Pancreas (tissue), 10 donors: ENCODE data around the gene B4GALNT3. TPM values are rescaled to one million over a fixed set of nuclear protein-coding genes. Genes with fewer than 3 reads are reported as not detected.

ENCODE experiments used
- ATAC-seq, 4 donors: fragments of 200-7000 bp; cut with Tn5 transposase; one replicate each; pipeline versions ENCODE4 v1.8.0 to v1.9.1; 2020; ENCODE audit warnings: mild to moderate bottlenecking in 4 of 4, moderate library complexity in 4 of 4
- DNase-seq, 6 donors: peaks; one replicate each; pipeline ENCODE4 v3.0.0-alpha.2; 2020
- FAIRE-seq: peaks from 2 replicates; lab custom pipeline; 2012; peaks lifted over from hg19 to GRCh38; lab: Jason Lieb, UNC
- H3K27ac ChIP-seq, 4 donors: fragments of 200-600 bp; sonication (generic); 1 replicate in 3 of 4; 2 replicates in 1 of 4; pipeline versions ENCODE4 v1.5.0 to v1.8.0; 2020
- H3K27me3 ChIP-seq, 4 donors: fragments of 200-600 bp; one replicate each; pipeline ENCODE4 v1.8.0; 2021
- H3K36me3 ChIP-seq, 3 donors: fragments of 200-600 bp; sonication (generic) in 1 of 3; one replicate each; pipeline versions ENCODE4 v1.5.0 to v1.8.0; 2020 to 2021
- H3K4me1 ChIP-seq, 3 donors: fragments of 200-600 bp; one replicate each; pipeline ENCODE4 v1.8.0; 2021
- H3K4me3 ChIP-seq, 4 donors: fragments of 200-600 bp; sonication (generic) in 2 of 4; one replicate each; pipeline versions ENCODE4 v1.5.0 to v1.8.0; 2020 to 2021
- H3K9me3 ChIP-seq, 4 donors: fragments of 200-600 bp; one replicate each; pipeline ENCODE4 v1.8.0; 2021
- WGBS, 2 donors: extraction: QIAGEN DNeasy Blood & Tissue Kit; methylation state at CpG; one replicate each; pipeline ENCODE4 v1.1.7; 2013; 5-methylcytosine and 5-hydroxymethylcytosine counted together
- intact Hi-C, 3 donors: fragments of 100-400 bp; cut with DNase I; formaldehyde crosslinking; loops; one replicate each; pipeline versions ENCODE4 v1.11.1 to v1.14.2; 2022
- polyA plus RNA-seq, 2 donors: library from polyadenylated mRNA; stranded (reverse); fragments of 200-250 nt; gene quantifications; one replicate each; pipeline ENCODE4 v1.2.3, GENCODE V29; 2013
- total RNA-seq, 6 donors: library from RNA; stranded (reverse); fragmentation: NEBNext Ultra II Directional in 4 of 6; extraction: Animal tissue kit (Norgen Biotek cat#: 25700) in 4 of 6; gene quantifications; one replicate each; pipeline versions ENCODE4 v1.2.1 to v1.2.4, GENCODE V29; 2021 to 2023
- TF ChIP-seq, protein P1 (sequence below), 4 donors: fragments of 200-600 bp; sonication (generic) in 3 of 4; IDR thresholded peaks; one replicate each; pipeline versions ENCODE4 v1.5.0 to v1.8.0; 2021; ENCODE audit warnings: antibody characterized with exemption in 4 of 4
- donor health status: healthy with polysubstance abuse.
- donor health status: DM: no; HTN: no; CAD: no; lungs with moderate emphysema.
- donor health status: DM: no; HTN: no; CAD: no.
- donor health status: control.
- donor health status: control.
- donor health status: Bipolar disorder and iron deficiency.
- donor health status: DM: yes; HTN: yes; CAD: no.
- donor health status: DM: no; HTN: no; CAD: no.
- donor health status: DM: no; HTN: no; CAD: no.
- donor health status: DM: yes; HTN: yes; CAD: no.

Gene B4GALNT3
- total and polyA plus RNA-seq, 8 donors: 3.8 to 19.5 (median 7.7) TPM

DNA sequence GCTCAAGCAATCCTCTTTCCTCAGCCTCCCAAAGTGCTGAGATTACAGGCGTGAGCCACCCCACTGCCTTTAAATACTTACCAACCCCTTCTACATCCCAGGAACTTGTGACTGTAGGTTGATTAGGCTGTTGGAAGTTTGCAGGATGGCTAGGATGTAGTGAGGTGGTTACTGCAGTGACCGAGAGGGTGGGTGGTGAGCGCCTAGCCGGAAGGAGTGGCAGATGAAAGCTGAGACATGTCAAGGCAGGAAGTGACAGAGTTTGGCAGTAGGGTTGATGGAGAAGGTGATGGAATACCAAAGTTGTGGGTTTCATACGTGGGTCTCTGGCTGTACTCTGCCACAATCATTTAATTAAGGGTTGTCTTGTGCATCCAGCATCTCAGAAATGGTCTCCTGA is 13.5 kb downstream of the B4GALNT3 start:
- ATAC-seq: no peak

DNA sequence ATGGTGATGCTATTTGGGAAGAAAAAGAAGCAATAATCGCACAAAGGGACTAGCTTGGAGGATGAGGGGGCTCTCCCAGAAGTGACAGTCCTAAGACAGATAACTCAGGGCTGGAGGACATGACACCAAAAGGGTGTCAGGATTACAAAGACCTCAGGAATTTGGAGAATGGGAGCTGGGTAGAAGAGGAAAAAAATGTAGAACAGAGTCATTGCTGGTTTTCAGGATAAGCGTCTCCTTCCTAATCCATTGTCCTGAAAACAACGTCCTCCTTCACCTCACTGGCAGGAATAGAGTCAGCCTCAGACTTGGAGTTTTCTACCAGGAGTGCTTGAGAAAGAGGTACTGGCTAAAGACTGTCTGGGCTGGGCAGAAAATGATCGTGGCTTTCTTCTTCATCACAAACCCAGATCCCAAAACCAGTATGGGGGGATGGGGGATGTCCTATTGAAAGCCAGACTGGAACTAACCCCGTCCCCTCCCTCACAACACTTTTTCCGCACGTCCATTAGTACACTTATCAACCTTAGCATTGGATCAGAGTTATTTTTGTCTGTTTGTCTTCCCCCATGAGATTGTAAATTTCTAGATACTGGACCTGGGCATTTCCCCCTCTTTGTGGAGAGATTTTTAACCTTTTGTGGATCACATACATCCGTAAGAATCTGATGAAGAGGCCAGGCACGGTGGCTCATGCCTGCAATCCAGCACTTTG is 14.3 kb downstream of the B4GALNT3 start:
- Histone ChIP-seq H3K27ac (no peak overlapping the region), H3K27me3 (no peaks in the 10 kb centered on the region), H3K4me1 (no peaks in the 10 kb centered on the region), H3K9me3 (no peaks in the 10 kb centered on the region), H3K36me3 (no peaks in the 10 kb centered on the region), H3K4me3 (no peak overlapping the region)
- intact Hi-C loops: no loop called here
- DNase-seq (no peak), FAIRE-seq (no peak), ATAC-seq (no peak)
- WGBS, 2 donors: 54 to 56% methylated on average over 9 of the region's 9 CpGs
- TF ChIP-seq, protein P1, sequence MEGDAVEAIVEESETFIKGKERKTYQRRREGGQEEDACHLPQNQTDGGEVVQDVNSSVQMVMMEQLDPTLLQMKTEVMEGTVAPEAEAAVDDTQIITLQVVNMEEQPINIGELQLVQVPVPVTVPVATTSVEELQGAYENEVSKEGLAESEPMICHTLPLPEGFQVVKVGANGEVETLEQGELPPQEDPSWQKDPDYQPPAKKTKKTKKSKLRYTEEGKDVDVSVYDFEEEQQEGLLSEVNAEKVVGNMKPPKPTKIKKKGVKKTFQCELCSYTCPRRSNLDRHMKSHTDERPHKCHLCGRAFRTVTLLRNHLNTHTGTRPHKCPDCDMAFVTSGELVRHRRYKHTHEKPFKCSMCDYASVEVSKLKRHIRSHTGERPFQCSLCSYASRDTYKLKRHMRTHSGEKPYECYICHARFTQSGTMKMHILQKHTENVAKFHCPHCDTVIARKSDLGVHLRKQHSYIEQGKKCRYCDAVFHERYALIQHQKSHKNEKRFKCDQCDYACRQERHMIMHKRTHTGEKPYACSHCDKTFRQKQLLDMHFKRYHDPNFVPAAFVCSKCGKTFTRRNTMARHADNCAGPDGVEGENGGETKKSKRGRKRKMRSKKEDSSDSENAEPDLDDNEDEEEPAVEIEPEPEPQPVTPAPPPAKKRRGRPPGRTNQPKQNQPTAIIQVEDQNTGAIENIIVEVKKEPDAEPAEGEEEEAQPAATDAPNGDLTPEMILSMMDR (IDR thresholded peaks at IDR 0.05): no peak

More for the DNA sequence above, 13.5 kb downstream of the B4GALNT3 start:
- 83 to 87% methylated on average over 5 of the region's 5 CpGs for WGBS, 2 donors
- no peaks in the 10 kb centered on the region for H3K36me3 ChIP-seq
- TF ChIP-seq, protein P1 (IDR thresholded peaks at IDR 0.05): no peak
- DNase-seq (no peak), FAIRE-seq (no peak)
- H3K27ac ChIP-seq: no peak overlapping the region
- intact Hi-C loops: no loop called here
- H3K4me1 ChIP-seq: no peaks in the 10 kb centered on the region
- no peaks in the 10 kb centered on the region for H3K9me3 ChIP-seq
- H3K4me3 ChIP-seq: no peak overlapping the region
- H3K27me3 ChIP-seq: no peaks in the 10 kb centered on the region

DNA sequence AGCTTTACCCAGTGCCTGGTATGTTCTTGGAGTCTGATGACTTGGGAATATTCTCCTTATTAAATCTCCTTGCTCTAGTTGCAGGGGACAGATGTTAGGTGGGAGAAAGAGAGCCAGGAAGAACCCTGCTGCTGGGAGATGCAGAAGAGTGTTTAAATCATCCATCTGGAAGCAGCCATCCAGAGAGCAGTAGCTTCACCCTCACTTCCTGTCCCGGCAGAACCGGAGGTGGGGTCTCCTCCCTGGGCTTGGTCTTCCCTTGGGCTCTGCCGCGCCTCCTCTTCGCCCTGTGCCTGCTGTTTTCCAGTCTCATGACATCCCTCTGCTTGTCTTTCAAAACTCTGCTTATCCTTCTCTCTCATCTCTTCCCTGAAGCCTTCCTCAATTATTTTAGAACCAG is 15.5 kb downstream of the B4GALNT3 start:
- 65 to 76% methylated on average over 5 of the region's 5 CpGs for WGBS, 2 donors
- H3K4me1 ChIP-seq: no peaks in the 10 kb centered on the region

DNA sequence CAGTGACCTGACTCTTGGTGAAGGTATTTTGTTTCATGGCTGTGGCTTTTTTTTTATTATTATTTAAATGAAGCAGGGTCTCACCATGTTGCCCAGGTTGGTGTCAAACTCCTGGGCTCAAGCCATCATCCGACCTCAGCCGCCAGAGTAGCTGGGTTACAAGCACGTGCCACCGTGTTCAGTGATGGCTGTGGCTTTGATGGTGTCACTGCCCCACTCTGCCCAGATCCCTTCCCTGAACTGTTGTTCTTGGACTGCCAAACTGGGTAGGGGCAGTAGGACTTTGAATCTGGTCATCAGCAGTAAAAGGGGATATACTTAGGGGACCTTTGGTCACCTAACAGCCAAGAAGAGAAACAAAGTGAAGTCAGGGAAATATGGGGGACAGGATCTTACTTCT is 19.4 kb downstream of the B4GALNT3 start:
- Histone ChIP-seq H3K27ac (no peak overlapping the region), H3K4me1 (no peaks in the 10 kb centered on the region), H3K36me3 (no peaks in the 10 kb centered on the region), H3K9me3 (no peaks in the 10 kb centered on the region), H3K27me3 (no peaks in the 10 kb centered on the region), H3K4me3 (no peak overlapping the region)
- TF ChIP-seq, protein P1 (IDR thresholded peaks at IDR 0.05): no peak
- ATAC-seq (no peak), DNase-seq (no peak), FAIRE-seq (no peak)
- intact Hi-C loops: no loop called here
- 87 to 94% methylated on average over 4 of the region's 4 CpGs for WGBS, 2 donors

More for the DNA sequence above, 15.5 kb downstream of the B4GALNT3 start:
- DNase-seq (no peak), ATAC-seq (peak in 2 of 4 donors; percentile 60 to 65), FAIRE-seq (no peak)
- H3K27ac ChIP-seq: no peak overlapping the region
- H3K9me3 ChIP-seq: no peaks in the 10 kb centered on the region
- H3K4me3 ChIP-seq: no peak overlapping the region
- intact Hi-C loops: no loop called here
- no peaks in the 10 kb centered on the region for H3K27me3 ChIP-seq
- no peaks in the 10 kb centered on the region for H3K36me3 ChIP-seq
- TF ChIP-seq, protein P1 (IDR thresholded peaks at IDR 0.05): no peak
